Measurements from ENCODE around the gene RELCH.

RELCH gene

GRCh38 chr18:62189208-62189607 lies 2.2 kb downstream of the RELCH start:
- no peak for DNase-seq (ENCODE audit: low read depth in 3 of 3)

DNA sequence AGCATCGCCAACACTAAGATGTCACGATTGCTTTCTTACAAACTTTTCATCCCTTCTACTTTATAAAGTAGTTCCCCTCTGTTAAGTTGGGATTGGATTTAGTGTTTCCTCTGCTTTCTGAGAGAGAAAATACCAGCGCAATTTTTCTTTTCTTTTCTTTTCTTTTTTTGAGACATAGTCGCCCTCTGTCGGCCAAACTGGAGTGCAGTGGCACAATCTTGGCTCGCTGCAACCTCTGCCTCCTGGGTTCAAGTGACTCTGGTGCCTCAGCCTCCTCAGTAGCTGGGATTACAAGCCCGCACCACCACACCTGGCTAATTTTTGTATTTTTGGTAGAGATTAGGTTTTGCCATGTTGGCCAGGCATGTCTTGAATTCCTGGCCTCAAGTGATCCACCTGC lies 9.0 kb downstream of the RELCH start:
- no peak for DNase-seq (ENCODE audit: low read depth in 3 of 3)

GRCh38 chr18:62196980-62197379 lies 9.9 kb downstream of the RELCH start:
- DNase-seq (ENCODE audit: low read depth in 3 of 3), result no peak

DNA sequence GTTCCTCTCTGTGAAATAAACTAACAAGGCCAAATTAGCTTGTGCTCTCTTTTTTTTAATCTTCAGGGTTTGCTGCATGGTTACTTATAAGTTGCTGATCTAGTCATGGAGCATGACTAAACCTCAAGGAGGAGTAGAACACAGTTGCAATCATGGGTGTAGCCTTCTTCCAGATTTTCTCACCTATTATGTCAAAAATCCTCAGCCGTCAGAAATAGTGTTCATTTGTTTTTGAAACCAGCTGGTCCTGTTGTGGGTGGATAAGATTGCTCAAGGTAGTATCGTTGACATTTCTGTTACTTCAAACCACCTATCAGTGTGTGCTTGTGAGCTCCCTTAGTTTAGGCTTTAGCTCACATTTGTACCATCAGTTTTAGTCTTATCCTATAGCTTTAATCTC lies 11.2 kb downstream of the RELCH start:
- DNase-seq (ENCODE audit: low read depth in 3 of 3), result no peak

- DNase-seq (ENCODE audit: low read depth in 3 of 3), result no peak
Observed at GRCh38 chr18:62199629-62200028, 12.6 kb downstream of the RELCH start.

DNA sequence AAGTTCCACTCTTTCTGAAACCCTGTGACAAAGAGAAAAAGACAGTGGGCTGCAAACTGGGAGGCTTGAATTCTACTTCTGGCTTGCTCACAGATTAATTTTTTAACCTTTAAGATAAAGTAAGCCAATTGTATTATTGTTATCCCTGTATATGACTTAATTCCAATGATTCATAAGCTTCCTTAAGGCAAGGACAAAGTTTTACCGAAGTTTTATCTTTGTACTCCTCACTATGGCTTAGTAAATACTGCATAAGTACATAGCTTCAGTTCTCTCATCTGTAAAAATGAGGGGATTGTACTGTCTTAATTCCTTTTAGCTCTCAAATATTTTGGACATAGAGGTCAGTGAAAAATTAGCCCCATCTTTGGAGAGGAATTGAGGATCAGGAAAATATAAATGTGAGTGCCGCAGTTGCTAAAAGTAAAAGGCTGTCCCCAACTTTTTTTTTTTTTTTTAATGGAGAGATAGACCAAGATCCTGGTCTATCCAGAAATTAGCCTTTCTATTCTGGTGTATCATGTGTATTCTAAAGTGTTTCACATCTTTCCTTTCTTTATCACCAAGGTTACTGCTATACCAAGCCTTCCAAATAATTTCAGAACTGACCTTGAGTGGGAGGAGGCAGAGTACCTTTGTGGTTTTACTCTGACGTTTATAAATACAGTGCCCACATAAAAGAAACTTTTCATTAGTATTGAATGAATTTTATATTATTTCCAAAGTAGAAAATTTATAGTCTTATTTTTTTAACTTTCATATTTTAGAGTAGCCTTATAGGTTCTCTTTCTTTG lies 13.3 kb downstream of the RELCH start:
- no peak for DNase-seq (ENCODE audit: low read depth in 3 of 3)

DNA sequence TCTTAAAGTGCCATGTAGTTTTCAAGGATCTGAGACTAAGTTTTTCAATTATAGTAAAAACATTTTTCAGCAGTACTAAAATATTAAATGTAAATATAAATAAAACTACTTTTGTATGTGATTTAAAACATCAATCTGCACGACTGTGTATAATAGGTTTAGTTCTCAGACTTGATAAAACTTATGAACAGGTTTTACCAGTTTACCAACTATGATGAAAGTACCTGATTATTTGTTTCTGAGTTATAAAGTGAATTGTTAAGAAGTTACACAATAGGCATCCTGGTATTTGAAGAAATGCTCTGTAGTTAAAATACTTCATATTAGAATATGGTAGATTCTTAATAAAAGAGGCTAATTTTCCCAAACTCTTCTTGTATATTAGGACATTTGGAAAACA lies 14.8 kb downstream of the RELCH start:
- DNase-seq (ENCODE audit: low read depth in 3 of 3), result no peak

- DNase-seq (ENCODE audit: low read depth in 3 of 3), result no peak
Observed at GRCh38 chr18:62205824-62206223, 18.8 kb downstream of the RELCH start.

DNA sequence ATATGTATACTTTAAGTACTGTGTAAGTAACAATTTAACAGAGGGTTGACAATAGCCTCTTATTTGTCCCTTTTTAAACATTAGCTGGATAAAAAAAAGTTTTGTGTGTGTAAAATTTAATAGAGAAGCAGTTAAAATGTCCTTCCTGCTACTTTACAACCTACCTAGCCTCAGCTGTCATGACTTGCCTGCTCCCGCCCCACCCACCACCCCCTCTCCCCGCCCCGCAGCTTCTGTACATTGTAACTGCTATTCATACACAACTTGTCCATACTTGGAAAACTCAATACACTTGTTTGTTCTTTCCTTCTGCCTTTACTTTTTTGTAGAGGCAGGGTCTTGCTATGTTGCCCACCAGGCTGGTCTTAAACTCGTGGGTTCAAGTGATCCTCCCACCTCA lies 19.5 kb downstream of the RELCH start:
- no peak for DNase-seq (ENCODE audit: low read depth in 3 of 3)

DNA sequence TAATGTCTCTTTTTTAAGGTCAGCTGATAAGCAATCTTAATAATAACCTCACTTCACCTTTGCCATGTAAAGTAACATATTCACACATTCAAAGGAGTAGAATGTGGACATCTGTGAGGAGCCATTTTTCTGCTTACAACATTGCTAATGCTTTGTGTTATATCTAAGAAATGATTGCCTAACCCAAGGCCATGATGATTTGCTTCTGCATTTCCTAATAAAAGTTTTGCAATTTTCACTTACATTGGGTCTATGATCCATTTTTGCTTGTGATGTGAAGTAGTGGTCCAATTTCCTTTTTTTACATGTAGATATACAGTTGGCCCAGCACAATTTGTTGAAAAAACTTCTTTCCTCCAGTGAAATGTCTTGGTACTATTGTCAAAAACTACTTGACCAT lies 22.0 kb downstream of the RELCH start:
- DNase-seq (ENCODE audit: low read depth in 3 of 3), result no peak

DNA sequence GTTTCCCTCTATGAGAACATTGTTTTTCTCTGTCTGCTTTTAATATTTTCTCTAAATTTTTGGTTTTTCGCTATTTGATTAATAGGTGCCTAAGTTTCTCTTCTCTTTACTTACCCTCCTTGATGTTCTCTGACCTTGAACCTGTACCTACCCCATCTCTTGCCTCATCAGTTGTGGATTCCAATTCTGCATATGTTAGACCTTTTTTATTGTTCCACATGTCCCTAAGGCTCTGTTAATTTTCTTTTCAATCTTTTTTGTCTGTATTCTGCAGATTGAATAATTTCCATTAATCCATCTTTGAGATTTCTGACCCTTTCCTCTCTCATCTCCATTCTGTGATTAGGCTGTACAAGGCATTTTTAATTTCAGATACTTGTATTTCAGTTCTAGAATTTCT lies 23.1 kb downstream of the RELCH start:
- no peak for DNase-seq (ENCODE audit: low read depth in 3 of 3)

DNA sequence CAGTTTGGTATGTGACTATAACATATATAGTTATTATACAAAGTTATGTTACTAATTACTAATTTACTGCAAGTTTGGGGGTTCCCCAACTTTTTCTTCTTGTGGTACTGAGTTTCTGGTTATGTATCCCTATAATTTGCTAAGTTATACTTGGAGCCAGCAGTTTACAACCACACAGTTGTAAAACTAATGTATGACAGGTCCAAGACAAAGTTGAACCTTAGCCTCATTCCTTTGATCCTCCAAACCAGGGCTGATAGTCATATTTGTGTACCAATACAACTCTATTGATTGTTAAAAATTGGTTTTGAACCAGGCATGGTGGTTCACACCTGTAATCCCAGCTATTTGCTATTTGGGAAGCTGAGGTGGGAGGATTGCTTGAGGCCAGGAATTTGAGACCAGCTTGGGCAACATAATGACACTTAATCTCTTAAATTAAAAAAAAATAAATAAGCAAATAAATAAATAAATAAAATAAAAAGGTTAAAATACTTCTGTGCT lies 24.3 kb downstream of the RELCH start:
- no peak for DNase-seq (ENCODE audit: low read depth in 3 of 3)

- DNase-seq (ENCODE audit: low read depth in 3 of 3), result no peak
Observed at GRCh38 chr18:62214790-62215189, 27.7 kb downstream of the RELCH start.

- DNase-seq (ENCODE audit: low read depth in 3 of 3), result no peak
Observed at GRCh38 chr18:62224229-62224628, 37.2 kb downstream of the RELCH start.

- no peak for DNase-seq (ENCODE audit: low read depth in 3 of 3)
Observed at GRCh38 chr18:62226047-62226446, 39.0 kb downstream of the RELCH start.

DNA sequence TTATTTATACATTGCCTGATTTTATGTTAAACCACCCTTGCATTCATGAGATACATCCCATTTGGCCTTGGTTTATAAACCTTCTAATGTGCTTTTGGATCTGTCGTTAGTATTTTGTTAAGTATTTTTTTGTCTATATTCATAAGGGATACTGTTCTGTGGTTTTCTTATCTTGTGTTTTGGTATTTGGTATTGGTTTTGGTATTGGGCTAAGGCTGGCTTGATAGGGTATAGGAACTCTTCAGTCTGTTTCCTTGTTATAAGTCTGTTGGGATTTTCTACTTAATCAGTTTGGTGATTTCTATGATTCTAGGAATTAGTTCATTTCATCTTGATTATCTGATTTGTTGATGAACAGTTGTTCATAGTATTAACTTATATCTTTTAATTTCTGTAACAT lies 49.2 kb downstream of the RELCH start:
- no peak for DNase-seq (ENCODE audit: low read depth in 3 of 3)

DNA sequence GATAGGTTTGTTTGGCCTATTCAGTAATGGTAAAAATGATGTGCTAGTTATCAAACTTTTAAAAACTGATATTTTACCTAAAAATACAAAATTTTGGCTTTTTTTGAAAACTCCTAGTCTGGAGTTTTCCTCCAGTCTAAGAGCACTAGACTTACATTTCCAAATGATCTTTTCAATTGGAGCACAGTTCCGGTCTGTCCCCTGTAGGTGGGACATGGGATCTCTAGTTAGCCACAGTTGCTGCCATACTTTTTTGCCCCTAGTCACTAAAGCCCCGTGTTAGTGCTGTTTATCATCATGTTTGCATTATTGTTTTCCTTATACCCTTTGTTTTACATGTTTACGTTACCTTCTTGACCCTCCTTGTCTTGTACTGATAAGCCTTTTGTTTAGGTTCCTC lies 52.4 kb downstream of the RELCH start:
- no peak for DNase-seq (ENCODE audit: low read depth in 3 of 3)

GRCh38 chr18:62242955-62243354 lies 55.9 kb downstream of the RELCH start:
- no peak for DNase-seq (ENCODE audit: low read depth in 3 of 3)

GRCh38 chr18:62245177-62245576 lies 58.1 kb downstream of the RELCH start:
- no peak for DNase-seq (ENCODE audit: low read depth in 3 of 3)

DNA sequence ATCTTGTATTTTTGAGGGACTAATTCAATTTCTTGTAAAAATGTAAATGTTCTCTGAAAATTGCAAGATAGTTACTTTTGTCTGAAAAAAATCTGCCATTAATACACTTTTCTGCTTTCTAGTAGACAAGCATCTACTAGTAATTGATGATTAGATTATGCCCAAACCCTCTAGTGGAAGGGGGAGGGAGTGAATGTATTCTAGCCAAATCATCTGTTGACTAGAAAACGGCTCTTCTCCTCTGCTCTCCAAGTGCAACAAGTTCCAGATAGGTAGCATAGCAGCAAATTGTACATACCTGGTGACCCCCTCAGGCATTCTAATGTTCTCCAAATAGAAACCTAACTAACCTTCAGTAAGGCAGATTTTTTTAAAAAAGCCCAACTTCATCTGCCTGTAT lies 58.6 kb downstream of the RELCH start:
- DNase-seq (ENCODE audit: low read depth in 3 of 3), result no peak

GRCh38 chr18:62248313-62248712 lies 61.3 kb downstream of the RELCH start:
- no peak for DNase-seq (ENCODE audit: low read depth in 3 of 3)

- DNase-seq (ENCODE audit: low read depth in 3 of 3), result peak; percentile 42 to 67 (median 58)
Observed at GRCh38 chr18:62249478-62250097, 62.5 kb downstream of the RELCH start.

DNA sequence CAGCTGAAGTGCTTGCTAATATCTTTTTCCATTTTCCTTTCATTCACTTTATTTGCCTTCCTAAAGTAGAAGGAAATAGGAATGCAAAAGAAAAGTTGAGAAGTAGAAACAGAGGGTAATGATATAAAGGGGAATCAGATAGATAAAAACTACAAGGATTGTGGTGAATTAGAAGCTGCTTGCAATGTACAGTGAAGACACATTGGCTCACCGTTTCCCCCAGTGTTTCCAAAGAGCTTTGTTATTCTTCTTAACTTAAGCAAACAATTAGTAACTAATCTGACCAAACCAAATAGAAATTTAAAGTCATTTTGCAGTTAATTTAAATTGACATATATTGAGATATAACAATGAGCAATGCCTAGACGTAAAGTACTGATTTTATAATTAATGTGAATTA lies 63.4 kb downstream of the RELCH start:
- no peak for DNase-seq (ENCODE audit: low read depth in 3 of 3)
